IMR-90 (cell line): Measurements from ENCODE around the gene CARMIL1. TPM values are rescaled to one million over a fixed set of nuclear protein-coding genes. Genes with fewer than 3 reads are reported as not detected.

Experiments
- ATAC-seq: fragments of 200-7000 bp; cut with Tn5 transposase; 2 replicates; pipeline ENCODE4 v1.9.1; 2020; ENCODE audit warnings: low read depth, mild to moderate bottlenecking, moderate library complexity
- BruUV-seq: library from RNA; stranded (reverse); fragments of 400-500 nt; replicated peaks from 2 replicates; lab custom pipeline; 2021; lab: Mats Ljungman, UMichigan
- CTCF ChIA-PET: fragments of 300-600 bp; formaldehyde crosslinking; extraction: SDS; loops from one replicate; lab custom pipeline; 2021; ENCODE audit warnings: antibody characterized with exemption; lab: Yijun Ruan, JAX
- POLR2A ChIA-PET: fragments of 300-600 bp; sonication (Branson Sonifier 250); formaldehyde crosslinking; loops from one replicate; lab custom pipeline; 2022; ENCODE audit warnings: antibody characterized with exemption; ENCODE audit not compliant: unreplicated experiment; lab: Charles Lee
- DNase-seq: peaks from one replicate; pipeline ENCODE4 v3.0.0; 2013
- H2AFZ ChIP-seq: replicated peaks from 2 replicates; pipeline ENCODE3; 2013; ENCODE audit warnings: low read length, mild to moderate bottlenecking; ENCODE audit not compliant: poor library complexity
- H2AK5ac ChIP-seq: 2 replicates; pipeline ENCODE4 v1.6.1; 2013; ENCODE audit warnings: low read depth, low read length, inconsistent platforms
- H2AK9ac ChIP-seq: replicated peaks from 2 replicates; pipeline ENCODE3; 2013; ENCODE audit warnings: mild to moderate bottlenecking, low read depth, low read length, moderate library complexity; ENCODE audit not compliant: poor library complexity
- H2BK120ac ChIP-seq: 2 replicates; pipeline ENCODE4 v1.6.1; 2013; ENCODE audit warnings: low read depth, low read length, inconsistent platforms
- H2BK15ac ChIP-seq: 3 replicates; pipeline ENCODE4 v1.6.1; 2013; ENCODE audit warnings: low read depth, low read length, inconsistent platforms
- H2BK20ac ChIP-seq: 2 replicates; pipeline ENCODE4 v1.6.1; 2013; ENCODE audit warnings: low read depth, mild to moderate bottlenecking, inconsistent platforms, low read length, moderate library complexity
- H2BK5ac ChIP-seq: 2 replicates; pipeline ENCODE4 v1.6.1; 2013; ENCODE audit warnings: mild to moderate bottlenecking, low read depth, low read length, inconsistent platforms; ENCODE audit not compliant: poor library complexity, severe bottlenecking
- H3K14ac ChIP-seq: replicated peaks from 2 replicates; pipeline ENCODE4 v1.6.1; 2013; ENCODE audit warnings: low read depth, low read length, inconsistent platforms
- H3K18ac ChIP-seq: 2 replicates; pipeline ENCODE4 v1.6.1; 2013; ENCODE audit warnings: low read depth, low read length, control low read depth
- H3K23ac ChIP-seq: 2 replicates; pipeline ENCODE4 v1.6.1; 2013; ENCODE audit warnings: low read depth, low read length, inconsistent platforms
- H3K27ac ChIP-seq: 2 replicates; pipeline ENCODE4 v1.5.1; 2013; ENCODE audit warnings: mild to moderate bottlenecking, control low read depth, low read length; ENCODE audit not compliant: insufficient read depth
- H3K27me3 ChIP-seq: 2 replicates; pipeline ENCODE4 v1.6.1; 2013; ENCODE audit warnings: low read length; ENCODE audit not compliant: control insufficient read depth, insufficient read depth
- H3K36me3 ChIP-seq: 2 replicates; pipeline ENCODE4 v1.6.1; 2013; ENCODE audit warnings: low read length, mixed read lengths; ENCODE audit not compliant: control insufficient read depth, insufficient read depth
- H3K4ac ChIP-seq: 2 replicates; pipeline ENCODE4 v1.6.1; 2013; ENCODE audit warnings: low read depth, low read length, inconsistent platforms
- H3K4me1 ChIP-seq: 2 replicates; pipeline ENCODE4 v1.6.1; 2013; ENCODE audit warnings: low read length, mixed read lengths; ENCODE audit not compliant: control insufficient read depth, insufficient read depth
- H3K4me2 ChIP-seq: 2 replicates; pipeline ENCODE4 v1.6.1; 2013; ENCODE audit warnings: low read depth, mild to moderate bottlenecking, control low read depth, low read length, moderate library complexity
- H3K4me3 ChIP-seq: 2 replicates; pipeline ENCODE4 v1.5.1; 2013; ENCODE audit warnings: low read depth, mild to moderate bottlenecking, control low read depth, low read length, moderate library complexity; ENCODE audit not compliant: insufficient read depth
- H3K56ac ChIP-seq: 2 replicates; pipeline ENCODE4 v1.6.1; 2013; ENCODE audit warnings: low read length, inconsistent platforms; ENCODE audit not compliant: insufficient read depth; ENCODE audit errors: extremely low read depth
- H3K79me1 ChIP-seq, 2 experiments: 2 replicates each; pipeline ENCODE4 v1.6.1; 2013; ENCODE audit warnings: low read length in 2 of 2, inconsistent platforms in 1 of 2, low read depth in 1 of 2
- H3K9ac ChIP-seq: 2 replicates; pipeline ENCODE4 v1.6.1; 2013; ENCODE audit warnings: low read depth, low read length, control low read depth
- H3K9me1 ChIP-seq: 2 replicates; pipeline ENCODE4 v1.6.1; 2013; ENCODE audit warnings: low read length, inconsistent platforms; ENCODE audit not compliant: insufficient read depth
- H3K9me3 ChIP-seq: 2 replicates; pipeline ENCODE4 v1.6.1; 2013; ENCODE audit warnings: low read length; ENCODE audit not compliant: control insufficient read depth, insufficient read depth
- H4K20me1 ChIP-seq: 2 replicates; pipeline ENCODE4 v1.6.1; 2013; ENCODE audit warnings: low read length, inconsistent platforms; ENCODE audit not compliant: insufficient read depth
- H4K5ac ChIP-seq: 2 replicates; pipeline ENCODE4 v1.6.1; 2013; ENCODE audit warnings: mild to moderate bottlenecking, low read depth, low read length, control low read depth
- H4K8ac ChIP-seq, 2 experiments: 2 replicates each; pipeline ENCODE4 v1.6.1; 2013; ENCODE audit warnings: low read depth in 2 of 2, low read length in 2 of 2, control low read depth in 1 of 2, inconsistent platforms in 1 of 2
- H4K91ac ChIP-seq: 2 replicates; pipeline ENCODE4 v1.6.1; 2013; ENCODE audit warnings: low read depth, low read length, inconsistent platforms; ENCODE audit not compliant: insufficient read depth
- CEBPB ChIP-seq: IDR thresholded peaks from 2 replicates; pipeline ENCODE4 v1.6.1; 2012; ENCODE audit warnings: low read depth, low read length, improper control_type of control experiment
- MAFK ChIP-seq: IDR thresholded peaks from 2 replicates; pipeline ENCODE4 v1.6.1; 2012; ENCODE audit warnings: low read depth, low read length, improper control_type of control experiment
- MAZ ChIP-seq: IDR thresholded peaks from 2 replicates; pipeline ENCODE4 v1.6.1; 2012; ENCODE audit warnings: low read depth, mild to moderate bottlenecking, low read length, improper control_type of control experiment, moderate library complexity, borderline replicate concordance
- RAD21 ChIP-seq: IDR thresholded peaks from 2 replicates; pipeline ENCODE4 v1.6.1; 2012; ENCODE audit warnings: low read length, improper control_type of control experiment
- RCOR1 ChIP-seq: IDR thresholded peaks from 2 replicates; pipeline ENCODE4 v1.6.1; 2012; ENCODE audit warnings: mild to moderate bottlenecking, low read length, improper control_type of control experiment; ENCODE audit not compliant: insufficient replicate concordance
- WGBS, 2 experiments: methylation state at CpG; one replicate each; pipeline versions ENCODE4 v1.1.5 to v1.1.7; 2013; ENCODE audit warnings: missing lambda C conversion rate in 2 of 2; ENCODE audit not compliant: insufficient read length in 1 of 2; ENCODE audit errors: extremely low coverage in 2 of 2; 5-methylcytosine and 5-hydroxymethylcytosine counted together
- dilution Hi-C: fragments of 300-500 bp; cut with HindIII; formaldehyde crosslinking; loops from one replicate; pipeline ENCODE4 v1.14.3; 2018; ENCODE audit warnings: low sequenced_read_pairs; ENCODE audit not compliant: unreplicated experiment
- in situ Hi-C: fragments of 300-500 bp; cut with MboI; formaldehyde crosslinking; loops from 3 replicates; pipeline ENCODE4 v1.14.3; 2019; ENCODE audit warnings: low sequenced_read_pairs, inconsistent platforms, mixed read lengths
- intact Hi-C: fragments of 100-400 bp; cut with micrococcal nuclease; formaldehyde crosslinking; loops from 2 replicates; pipeline ENCODE4 v1.10.0; 2022
- polyA plus RNA-seq, 3 experiments: library from polyadenylated mRNA; depleted of rRNA; stranded (reverse); fragments of >200 nt; gene quantifications; 2 replicates each; pipeline ENCODE4 v1.2.3, GENCODE V29; 2012; ENCODE audit warnings: low replicate concordance in 1 of 3
- total RNA-seq: library from RNA; depleted of rRNA; stranded (reverse); fragments of >200 nt; gene quantifications from 2 replicates; pipeline ENCODE4 v1.2.3, GENCODE V29; 2012

The CARMIL1 gene
- total and polyA plus RNA-seq, 2 of the 4 experiments (the other 2 are of a cell fraction): 1.3 to 2.9 TPM

GRCh38 chr6:25613415-25613814 is 334.2 kb downstream of the CARMIL1 start:
- ChIA-PET POLR2A (no interaction called here), CTCF (no interaction called here)
- Histone ChIP-seq H2BK15ac (no peak overlapping the region), H3K4ac (no peak overlapping the region), H3K18ac (no peak overlapping the region), H4K20me1 (no peaks in the 10 kb centered on the region), H3K9me3 (no peaks in the 10 kb centered on the region), H3K14ac (no peak overlapping the region), H2BK5ac (no peak overlapping the region), H4K91ac (no peak overlapping the region), H3K4me2 (no peak overlapping the region), H2BK120ac (no peak overlapping the region), H2AK9ac (no peak overlapping the region), H2AFZ (no peak overlapping the region), H4K5ac (no peak overlapping the region), H3K23ac (no peak overlapping the region), H3K4me1 (no peaks in the 10 kb centered on the region), H4K8ac (no peak overlapping the region), H3K9ac (no peak overlapping the region), H3K27ac (no peak overlapping the region), H3K9me1 (0 out of 2 replicates have a peak, but pooled peaks cover 2% of the 10 kb centered on the region), H3K27me3 (no peaks in the 10 kb centered on the region), H2BK20ac (no peak overlapping the region), H3K79me1 (no peaks in the 10 kb centered on the region), H3K56ac (no peak overlapping the region), H2AK5ac (no peak overlapping the region), H3K4me3 (no peak overlapping the region), H3K36me3 (no peaks in the 10 kb centered on the region)
- no TSS peak for BruUV-seq
- in situ Hi-C loops (loop anchor here (25.0 kb wide), 1 partner anchor 1026 kb away; no protein-coding TSS in a partner anchor), intact Hi-C loops (no loop called here), dilution Hi-C loops (no loop called here)
- ATAC-seq: no peak
- DNase-seq: no peak
- no CpG with 5 or more reads among the region's 1 CpG for whole genome bisulfite sequencing, 2 experiments
- peak; percentile 85 for TF ChIP-seq MAFK
- no peak for TF ChIP-seq RCOR1
- no peak for TF ChIP-seq MAZ
- TF ChIP-seq RAD21: no peak
- no peak for TF ChIP-seq CEBPB
